HG03520 (cell line): Measurements from ENCODE around the gene STX10.
"Not testable (repeated sequence)": the region's sequence is repeated elsewhere in the genome, so short reads cannot be mapped to it uniquely, and the experiment has no call there.

Source experiments
- ATAC-seq: cut with Tn5 transposase; IDR thresholded peaks from one replicate; pipeline ENCODE4 v1.9.1; 2021; ENCODE audit warnings: mild to moderate bottlenecking, moderate library complexity; ENCODE audit not compliant: unreplicated experiment

Gene STX10

DNA sequence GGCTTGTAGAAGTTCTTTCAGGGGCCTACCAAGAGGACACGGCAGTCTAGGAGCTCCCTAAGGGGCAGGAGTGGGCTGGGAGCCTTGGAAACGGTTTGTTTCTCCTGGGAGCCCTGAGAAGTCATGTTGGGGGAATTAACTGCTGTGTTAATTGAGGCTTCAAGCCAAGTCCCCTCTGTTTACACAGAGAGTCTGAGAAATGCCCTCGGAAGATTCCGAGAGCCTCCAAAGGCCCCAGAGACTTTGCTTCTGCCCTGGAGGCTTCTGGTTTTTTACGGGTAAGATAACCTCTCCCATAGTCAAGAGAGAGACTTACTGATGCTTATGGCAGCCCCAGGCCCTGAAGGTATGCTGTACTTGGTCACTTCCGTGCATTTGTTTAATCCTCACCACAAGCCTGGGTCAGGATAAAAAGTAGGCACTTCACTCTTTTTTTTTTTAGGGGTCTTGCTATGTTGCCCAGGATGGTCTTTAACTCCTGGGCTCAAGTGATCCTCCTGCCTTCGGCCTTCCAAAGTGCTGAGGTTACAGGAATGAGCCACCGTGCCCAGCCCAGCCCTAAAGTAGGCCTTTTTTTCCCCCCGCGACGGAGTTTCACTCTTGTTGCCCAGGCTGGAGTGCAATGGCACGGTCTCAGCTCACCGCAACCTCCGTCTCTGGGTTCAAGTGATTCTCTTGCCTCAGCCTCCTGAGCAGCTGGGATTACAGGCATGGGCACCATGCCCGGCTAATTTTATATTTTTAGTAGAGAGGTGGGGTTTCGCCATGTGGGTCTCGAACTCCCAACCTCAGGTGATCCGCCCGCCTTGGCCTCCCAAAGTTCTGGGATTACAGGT, 15.2 kb upstream of the STX10 start:
- no peak for ATAC-seq

DNA sequence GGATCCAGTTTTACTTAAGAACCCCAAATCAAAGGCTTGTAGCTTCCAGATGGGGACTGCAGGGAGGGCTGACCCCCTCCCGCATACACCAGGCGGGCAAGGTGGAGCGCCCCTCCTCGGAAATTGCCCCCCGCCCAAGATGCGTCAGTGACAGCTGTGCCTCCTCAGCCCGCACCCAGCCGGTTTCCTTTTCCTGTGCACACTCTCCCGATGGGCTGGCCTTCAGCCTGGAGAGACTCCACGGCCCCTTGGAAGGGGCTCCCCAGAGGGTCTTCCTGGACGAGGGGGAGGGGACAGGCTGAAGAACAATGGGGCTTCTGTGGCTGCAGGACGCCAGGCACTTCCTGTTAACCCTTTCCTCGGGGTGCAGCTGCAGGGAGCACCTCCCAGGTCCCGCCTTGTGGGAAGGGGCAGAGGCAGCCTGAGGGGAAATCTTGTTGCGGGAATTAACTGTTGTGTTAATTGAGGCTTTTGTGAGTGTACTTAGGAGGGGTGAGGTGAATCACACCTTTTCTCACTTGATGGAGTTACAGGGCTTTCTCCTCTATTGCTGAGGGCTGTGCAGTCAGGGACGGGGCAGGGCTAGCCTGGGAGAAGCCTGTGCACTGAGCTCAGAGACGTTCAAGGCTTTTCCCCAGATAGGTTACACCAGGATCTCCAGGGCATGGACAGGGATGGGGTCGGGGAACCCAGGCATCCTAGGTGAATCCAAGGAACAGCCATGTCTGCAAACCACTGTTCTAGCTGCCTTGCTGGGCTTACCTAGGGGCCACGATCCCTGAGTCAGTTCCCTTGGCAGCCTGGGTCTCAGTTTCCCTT, 14.4 kb upstream of the STX10 start:
- no peak for ATAC-seq

DNA sequence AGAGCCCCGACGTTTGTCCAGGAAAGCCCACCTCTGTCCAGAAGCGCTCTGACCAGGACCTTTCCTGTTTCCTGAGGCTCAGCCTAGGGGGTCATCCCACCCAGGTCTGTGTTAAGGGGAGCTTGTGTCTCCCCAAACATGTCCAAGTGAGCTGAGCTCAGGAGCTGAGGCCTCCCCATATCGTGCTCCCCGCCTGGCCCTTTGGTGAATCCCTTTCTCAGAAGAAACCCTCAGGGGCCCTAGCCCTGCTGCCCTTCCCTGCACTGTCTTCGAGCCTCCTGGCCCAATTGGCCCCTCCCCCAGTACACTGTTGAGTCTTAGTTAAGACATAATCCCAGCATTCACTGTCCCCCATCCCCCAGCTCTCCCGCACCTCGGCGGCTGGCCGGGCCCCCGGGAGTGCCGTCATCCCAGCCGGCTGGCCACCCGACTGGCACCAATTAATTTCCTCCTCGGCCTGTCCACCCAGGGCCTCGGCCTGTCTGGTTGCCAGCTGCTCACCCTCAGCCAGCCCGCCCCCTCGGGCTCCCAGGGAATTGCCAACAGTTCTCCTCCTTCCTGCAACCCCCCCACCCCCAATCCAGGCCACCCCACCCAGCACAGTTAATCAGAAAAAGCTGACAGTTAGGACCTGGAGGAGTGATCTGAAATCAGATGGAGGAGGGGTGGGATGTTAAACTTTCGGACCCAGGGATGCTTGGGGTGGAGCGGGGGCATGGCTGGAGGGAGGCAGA, 13.6 kb upstream of the STX10 start:
- no peak for ATAC-seq

GRCh38 chr19:13162724-13163608, 12.8 kb upstream of the STX10 start:
- no peak for ATAC-seq

DNA sequence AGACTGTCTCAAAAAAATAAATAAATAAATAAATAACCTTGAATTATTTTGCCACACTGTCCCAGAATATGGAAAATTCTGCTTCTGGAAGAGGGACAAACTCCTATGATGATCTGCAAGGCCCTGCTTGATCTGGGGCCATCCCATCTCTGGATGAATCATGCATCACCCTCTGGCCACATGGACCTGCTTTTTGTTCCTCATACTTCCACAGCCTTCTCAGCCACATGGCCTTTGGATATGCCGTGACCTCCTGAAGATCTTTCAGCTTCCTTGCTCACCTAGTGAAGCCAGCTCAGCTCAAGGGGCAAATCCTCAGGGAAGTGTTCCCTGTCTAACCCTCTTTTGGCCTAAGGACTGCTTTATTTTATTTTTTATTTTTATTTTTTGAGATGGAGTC, 10.4 kb upstream of the STX10 start:
- no peak for ATAC-seq

- ATAC-seq = no peak
These were observed 9.5 kb upstream of the STX10 start for GRCh38 chr19:13159713-13160112.

DNA sequence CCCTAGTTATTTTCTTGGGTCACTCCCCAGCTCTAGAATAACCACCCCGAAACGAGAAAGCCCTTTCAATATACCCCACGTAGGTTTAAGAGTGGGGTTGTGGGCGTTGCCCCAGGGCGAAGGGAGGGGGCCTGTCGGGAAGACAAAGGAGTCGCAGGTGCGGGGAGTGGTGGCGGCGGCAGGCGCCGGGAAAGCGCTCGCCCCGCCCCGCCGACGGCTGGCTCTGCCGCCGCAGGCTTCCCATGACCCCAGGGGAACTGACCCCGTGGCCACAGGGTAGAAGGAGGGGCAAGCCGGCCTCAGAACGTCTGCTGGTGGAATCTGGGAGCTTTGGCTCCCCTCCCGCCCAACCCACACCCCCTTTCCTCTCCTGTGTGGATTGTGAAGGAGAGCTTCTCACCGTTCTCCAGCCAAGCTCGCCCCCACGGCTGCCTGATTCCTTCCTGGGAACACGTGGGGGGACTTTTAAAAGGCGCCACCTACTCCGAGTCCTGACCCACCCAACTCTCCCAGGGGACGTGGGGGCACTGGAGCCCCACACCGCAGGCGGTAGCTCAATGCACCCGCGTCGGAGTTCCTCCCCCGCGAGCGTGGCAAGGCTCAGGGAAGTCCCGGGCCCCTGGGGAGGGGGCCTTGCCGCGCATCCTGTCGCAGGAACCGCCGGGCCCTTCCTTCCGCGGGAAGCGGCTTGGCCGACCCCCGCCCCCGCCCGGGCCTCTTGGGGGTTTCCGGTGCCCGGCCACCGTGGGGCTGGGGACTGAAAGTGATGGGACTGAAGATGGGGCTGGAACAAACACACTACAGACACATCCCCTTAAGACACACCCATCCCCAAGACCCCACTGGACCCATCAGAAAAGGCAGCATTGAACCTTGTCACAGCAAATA, 5.5 kb upstream of the STX10 start:
- ATAC-seq = no peak

- ATAC-seq = no peak
These were observed 4.8 kb upstream of the STX10 start for GRCh38 chr19:13154911-13155471.

- no peak for ATAC-seq
These were observed 4.1 kb upstream of the STX10 start for GRCh38 chr19:13154241-13154778.

DNA sequence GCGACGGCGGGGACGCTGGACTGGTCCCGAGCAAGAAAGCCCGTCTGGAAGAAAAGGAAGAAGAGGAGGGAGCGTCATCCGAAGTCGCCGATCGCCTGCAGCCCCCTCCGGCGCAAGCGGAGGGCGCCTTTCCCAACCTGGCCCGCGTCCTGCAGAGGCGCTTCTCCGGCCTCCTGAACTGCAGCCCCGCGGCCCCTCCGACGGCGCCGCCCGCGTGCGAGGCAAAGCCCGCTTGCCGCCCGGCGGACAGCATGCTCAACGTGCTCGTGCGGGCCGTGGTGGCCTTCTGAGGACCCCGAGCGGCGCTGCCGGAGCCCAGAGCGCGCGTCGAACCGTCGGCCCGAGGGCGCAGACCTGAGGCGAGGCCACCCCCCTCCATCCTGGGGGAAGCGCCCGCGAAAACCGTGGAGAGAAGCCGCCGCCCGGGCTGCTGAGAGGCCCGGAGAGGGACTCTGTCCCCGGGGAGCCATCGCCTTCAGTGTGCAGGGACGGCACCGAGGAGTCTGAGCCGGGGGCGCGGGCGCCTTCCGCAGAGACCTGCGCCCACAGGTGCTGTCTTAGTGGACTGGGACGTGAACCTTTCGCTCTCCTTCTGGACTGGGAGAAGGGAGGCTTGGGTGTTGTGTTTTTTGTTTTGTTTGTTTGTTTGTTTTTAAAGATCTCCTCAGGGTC, 3.5 kb upstream of the STX10 start:
- ATAC-seq = no peak

DNA sequence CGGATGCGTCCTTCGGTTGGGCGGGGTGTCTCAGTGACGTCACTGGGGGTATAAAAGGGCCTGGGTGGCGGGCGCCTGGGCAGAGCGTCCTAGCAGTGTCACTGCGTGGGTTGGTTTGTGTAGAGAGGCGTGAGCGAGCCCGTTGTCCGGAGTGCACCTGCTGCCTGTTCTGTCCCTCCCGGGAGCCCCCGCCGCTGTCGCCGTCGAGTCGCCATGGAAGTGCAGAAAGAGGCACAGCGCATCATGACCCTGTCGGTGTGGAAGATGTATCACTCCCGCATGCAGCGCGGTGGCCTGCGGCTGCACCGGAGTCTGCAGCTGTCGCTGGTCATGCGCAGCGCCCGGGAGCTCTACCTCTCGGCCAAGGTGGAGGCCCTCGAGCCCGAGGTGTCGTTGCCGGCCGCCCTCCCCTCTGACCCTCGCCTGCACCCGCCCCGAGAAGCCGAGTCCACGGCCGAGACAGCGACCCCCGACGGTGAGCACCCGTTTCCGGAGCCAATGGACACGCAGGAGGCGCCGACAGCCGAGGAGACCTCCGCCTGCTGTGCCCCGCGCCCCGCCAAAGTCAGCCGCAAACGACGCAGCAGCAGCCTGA, 2.9 kb upstream of the STX10 start:
- peak; percentile 30 for ATAC-seq

- peak; percentile 3 for ATAC-seq
These were observed 2.3 kb upstream of the STX10 start for GRCh38 chr19:13152356-13152973.

- peak; percentile 31 for ATAC-seq
These were observed 1.6 kb upstream of the STX10 start for GRCh38 chr19:13151605-13152355.

- ATAC-seq = no peak
These were observed 893 bp upstream of the STX10 start for GRCh38 chr19:13150931-13151604.

GRCh38 chr19:13149628-13150186, 468 bp downstream of the STX10 start:
- ATAC-seq = no peak

GRCh38 chr19:13149173-13149627, 975 bp downstream of the STX10 start:
- ATAC-seq = not testable (repeated sequence)
